Activated CD8-positive, alpha-beta memory T cell treated with anti-CD3 and anti-CD28 coated beads, Interleukin-2, amount 50 U/mL, for 48 hours (primary cell): ENCODE data around the gene GRM7.

Experiments
- DNase-seq: peaks from one replicate; pipeline ENCODE4 v3.0.0-alpha.2; 2020

Gene GRM7

GRCh38 chr3:7512048-7512447, 651.1 kb downstream of the GRM7 start:
- DNase-seq = no peak

DNA sequence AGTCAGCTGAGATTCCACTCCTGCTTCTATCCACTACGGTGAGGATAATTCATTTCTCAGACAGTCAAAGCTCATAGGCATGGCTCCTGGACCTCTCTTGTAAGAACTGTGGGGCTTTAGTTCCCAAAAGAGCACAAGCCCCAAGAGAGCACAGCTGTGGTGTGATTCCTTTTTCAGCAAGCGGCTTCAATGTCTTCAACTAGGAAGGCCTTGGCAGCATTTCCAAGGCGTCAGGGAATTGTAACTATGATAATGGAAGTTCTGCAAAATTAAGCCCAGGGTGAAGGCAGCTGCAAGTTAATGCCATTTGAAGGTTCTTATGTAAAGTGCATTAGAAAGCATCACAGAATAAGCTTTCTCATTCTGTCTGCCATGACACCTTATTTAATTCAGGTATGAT, 657.1 kb downstream of the GRM7 start:
- DNase-seq = no peak

GRCh38 chr3:7518456-7518855, 657.5 kb downstream of the GRM7 start:
- no peak for DNase-seq

DNA sequence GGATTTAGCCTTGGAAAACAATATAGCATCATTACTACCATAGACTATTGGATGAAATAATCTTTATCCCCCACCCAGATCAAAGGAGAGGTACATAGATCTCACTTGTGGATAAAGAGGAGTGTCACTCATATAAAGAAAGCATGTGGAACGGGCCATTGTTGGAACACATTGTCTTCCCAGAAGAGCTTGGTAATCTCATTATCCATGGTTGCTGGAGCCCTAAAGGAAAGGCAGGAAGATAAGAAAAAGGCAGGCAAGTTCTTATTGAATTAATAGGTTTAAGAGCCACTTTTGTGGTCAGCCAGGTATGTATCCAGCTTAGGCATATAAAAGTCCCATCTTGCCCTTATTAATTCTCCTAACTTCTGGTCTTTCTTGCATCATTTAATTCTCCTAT, 659.1 kb downstream of the GRM7 start:
- DNase-seq = no peak

DNA sequence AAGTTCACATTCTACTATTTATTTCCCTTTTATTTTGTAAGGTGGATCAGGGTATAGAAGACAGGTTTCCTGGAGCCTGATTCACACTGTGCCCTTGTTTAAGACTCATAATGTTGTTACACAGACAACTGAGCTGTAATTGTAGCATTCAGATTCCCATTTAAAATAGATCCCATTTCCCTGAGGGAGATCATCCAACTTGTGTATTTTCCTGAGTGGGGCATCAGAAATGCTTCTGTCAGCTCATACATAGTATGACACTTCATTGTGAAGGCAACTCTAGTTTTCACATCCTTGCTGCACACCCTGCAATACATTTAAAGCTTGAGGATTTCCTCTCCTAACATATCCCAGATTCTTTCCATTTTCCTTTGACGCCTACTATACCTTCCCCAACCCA, 659.7 kb downstream of the GRM7 start:
- no peak for DNase-seq

DNA sequence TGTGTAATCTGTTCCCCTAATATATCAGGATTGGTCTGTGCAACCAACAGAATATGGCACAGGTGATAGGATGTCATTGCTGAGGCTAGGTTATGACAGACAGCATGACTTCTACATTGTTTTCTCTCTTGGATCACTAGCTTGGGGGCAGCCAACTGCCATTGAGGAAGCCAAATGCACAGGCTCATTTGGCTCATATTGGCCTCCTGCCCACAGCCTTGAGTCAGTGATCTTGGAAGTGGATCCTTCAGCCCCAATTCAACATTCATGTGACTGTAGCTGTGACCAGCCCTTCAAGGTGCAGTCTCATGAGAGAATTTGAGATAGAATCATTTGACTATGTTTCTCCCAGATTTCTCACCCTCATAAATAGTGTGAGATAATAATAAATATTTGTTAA, 675.6 kb downstream of the GRM7 start:
- DNase-seq = no peak

DNA sequence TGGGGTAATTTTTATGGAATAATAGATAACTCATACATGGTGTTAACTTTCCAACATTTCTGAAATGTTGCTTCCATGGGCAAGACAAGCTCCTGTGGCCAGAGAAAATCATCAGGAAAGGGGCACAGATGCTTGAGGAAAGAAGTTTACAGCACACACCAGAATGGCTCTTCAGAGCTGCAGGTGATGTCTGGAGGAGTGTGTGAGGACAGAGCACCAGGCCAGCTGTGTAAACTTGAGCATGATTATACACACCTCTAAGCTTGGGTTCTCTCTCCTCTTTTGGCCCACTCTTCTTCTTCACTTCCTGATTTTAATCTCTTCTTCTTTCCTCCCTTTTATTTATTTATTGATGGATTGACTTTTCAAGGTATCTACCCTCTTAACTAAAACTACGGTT, 676.0 kb downstream of the GRM7 start:
- DNase-seq = no peak

- no peak for DNase-seq
These were observed 682.5 kb downstream of the GRM7 start for GRCh38 chr3:7543294-7543880.

DNA sequence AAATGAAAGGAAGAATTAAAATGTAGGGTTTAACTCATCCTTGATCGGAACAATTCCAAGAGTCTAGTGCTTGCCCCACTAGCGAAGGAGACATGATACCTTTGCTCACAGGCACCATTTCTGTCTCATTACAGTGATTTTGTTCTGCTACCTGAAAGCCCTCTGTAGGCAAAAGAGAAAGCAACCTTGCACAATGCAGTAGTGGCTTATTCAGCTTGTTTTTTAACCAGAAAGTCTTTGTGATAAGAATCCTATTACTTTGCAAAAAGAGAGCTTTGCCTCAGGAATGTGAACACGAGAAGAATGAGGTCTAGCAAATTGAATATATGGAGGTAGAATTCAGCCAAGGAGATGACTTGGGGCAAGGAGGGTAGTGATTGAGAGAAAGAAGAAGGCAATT, 684.4 kb downstream of the GRM7 start:
- no peak for DNase-seq

GRCh38 chr3:7546253-7546652, 685.3 kb downstream of the GRM7 start:
- DNase-seq = no peak

- no peak for DNase-seq
These were observed 686.9 kb downstream of the GRM7 start for GRCh38 chr3:7547826-7548225.

DNA sequence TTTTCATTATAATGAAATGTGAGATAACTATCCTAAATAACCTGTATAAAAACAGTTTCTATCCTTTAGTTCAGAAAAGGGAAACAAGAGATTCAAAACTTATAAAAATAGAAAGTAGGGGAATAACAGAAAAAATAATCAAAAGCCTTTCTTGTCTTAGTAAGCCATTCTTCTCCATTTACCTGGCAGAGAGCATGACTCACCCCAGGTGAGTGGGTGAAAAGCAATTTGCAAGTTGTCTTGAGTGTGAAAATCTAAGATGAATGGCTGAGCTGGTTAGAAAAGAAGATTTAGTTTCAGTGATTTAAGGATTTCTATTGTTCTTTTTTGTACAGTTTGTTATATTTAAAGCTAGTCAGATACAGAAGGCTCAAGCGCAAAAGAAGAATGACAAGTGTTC, 702.0 kb downstream of the GRM7 start:
- DNase-seq = no peak

DNA sequence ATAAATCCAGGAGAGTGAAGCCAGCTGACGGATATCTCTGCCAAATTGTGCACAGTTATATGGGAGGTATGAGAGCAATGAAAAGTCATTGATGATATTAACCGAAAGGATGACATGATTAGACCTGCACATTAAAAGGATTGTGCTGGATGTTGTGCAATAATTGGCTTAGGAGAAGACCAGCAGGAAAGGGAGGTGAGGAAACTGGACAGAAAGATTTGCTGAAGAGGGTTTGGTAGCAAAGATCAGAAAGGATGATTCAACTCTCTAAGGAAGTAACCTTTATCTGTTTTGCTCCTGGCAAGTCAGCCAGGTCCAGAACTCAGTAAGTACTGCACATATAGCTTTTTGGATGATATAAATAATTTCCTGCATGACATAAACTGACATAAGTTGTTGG, 704.7 kb downstream of the GRM7 start:
- DNase-seq = no peak

- DNase-seq = no peak
These were observed 706.2 kb downstream of the GRM7 start for GRCh38 chr3:7567160-7567559.

GRCh38 chr3:7568526-7569184, 707.7 kb downstream of the GRM7 start:
- no peak for DNase-seq

GRCh38 chr3:7573330-7573729, 712.4 kb downstream of the GRM7 start:
- DNase-seq = no peak

DNA sequence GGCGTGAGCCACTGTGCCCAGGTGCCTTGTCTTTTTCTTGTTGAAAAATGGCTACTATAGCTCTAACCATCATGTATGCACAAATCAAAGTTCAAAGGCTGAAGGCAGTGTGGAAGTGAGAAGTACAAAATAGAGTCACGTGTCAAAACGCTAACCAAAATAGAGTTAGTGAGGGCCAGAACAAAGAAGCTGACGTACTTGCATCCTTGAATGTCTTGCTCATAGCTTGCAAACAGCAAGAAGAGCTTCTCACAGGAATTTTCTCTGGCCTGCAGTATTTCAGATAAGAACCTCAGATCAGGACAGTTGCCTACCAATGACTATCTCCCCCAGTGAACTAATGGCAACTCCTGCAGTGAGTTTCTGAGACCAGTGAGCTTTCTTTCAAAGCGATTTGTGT, 713.5 kb downstream of the GRM7 start:
- DNase-seq = no peak

GRCh38 chr3:7576071-7576470, 715.2 kb downstream of the GRM7 start:
- no peak for DNase-seq

DNA sequence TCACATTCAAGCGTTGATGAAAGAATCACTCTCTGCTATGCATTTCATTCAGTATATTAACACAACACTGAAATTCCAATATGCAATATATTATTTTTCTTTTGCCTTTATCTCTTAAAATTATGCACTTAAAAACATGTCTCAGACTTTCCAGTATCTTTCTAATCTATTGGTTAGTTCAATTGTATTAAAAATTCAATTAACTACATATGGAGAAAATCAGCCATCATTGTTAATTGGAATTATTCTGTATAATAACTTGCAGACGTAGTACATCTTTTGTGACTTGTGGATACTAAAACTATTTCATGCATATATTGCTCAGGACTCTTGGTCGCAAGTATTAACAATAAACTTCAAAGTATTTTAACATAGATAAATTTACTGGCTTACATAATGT, 715.6 kb downstream of the GRM7 start:
- no peak for DNase-seq

- DNase-seq = no peak
These were observed 716.6 kb downstream of the GRM7 start for GRCh38 chr3:7577513-7577912.

GRCh38 chr3:7581831-7582230, 720.9 kb downstream of the GRM7 start:
- no peak for DNase-seq

DNA sequence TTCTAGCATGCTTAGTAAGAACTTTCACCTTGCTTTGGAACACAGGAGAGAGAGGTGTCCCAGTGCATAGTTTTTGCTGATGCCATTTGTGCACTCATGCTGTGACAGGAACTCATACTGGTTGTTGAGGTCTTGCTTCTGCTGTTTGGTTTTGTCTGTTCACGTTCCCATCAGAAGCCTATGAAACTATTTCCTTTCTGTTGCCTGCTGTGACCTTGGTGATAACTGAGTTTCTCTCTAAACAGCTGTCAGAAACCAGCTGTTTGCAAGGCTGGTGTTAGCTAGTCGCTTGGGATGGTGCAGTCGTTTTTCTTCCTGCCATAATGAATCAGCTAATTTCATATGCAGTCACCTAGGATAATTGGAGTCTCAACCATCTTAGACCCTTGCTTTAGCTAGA, 724.1 kb downstream of the GRM7 start:
- no peak for DNase-seq

- no peak for DNase-seq
These were observed 727.3 kb downstream of the GRM7 start for GRCh38 chr3:7588236-7588635.

- no peak for DNase-seq
These were observed 728.6 kb downstream of the GRM7 start for GRCh38 chr3:7589526-7589925.

GRCh38 chr3:7602297-7602696, 741.4 kb downstream of the GRM7 start:
- DNase-seq = no peak
